ENCODE data around the gene TPRG1. TPM values are rescaled to one million over a fixed set of nuclear protein-coding genes. Genes with fewer than 3 reads are reported as not detected.

Gene TPRG1
- total RNA-seq, 1 donor from 2014 or later: 3.3 TPM

GRCh38 chr3:189167027-189167766, 4.6 kb upstream of the TPRG1 start:
- H3K36me3 Mint-ChIP-seq: no peaks in the 10 kb centered on the region
- DNase-seq (ENCODE audit: low spot score in 2 of 2, unreplicated experiment in 2 of 2): no peak
- H3K9me3 Mint-ChIP-seq: peaks cover 4% of the 10 kb centered on the region
- no peaks in the 10 kb centered on the region for H3K27me3 Mint-ChIP-seq (ENCODE audit: low read depth)
- no peak overlapping the region for H3K4me3 Mint-ChIP-seq
- TF ChIP-seq CTCF (IDR thresholded peaks at IDR 0.05; ENCODE audit: unreplicated experiment): no peak
- no peaks in the 10 kb centered on the region for H3K4me1 Mint-ChIP-seq
- H3K27ac Mint-ChIP-seq: no peak overlapping the region

- no peaks in the 10 kb centered on the region for H3K27me3 Mint-ChIP-seq (ENCODE audit: low read depth)
- peaks cover 4% of the 10 kb centered on the region for H3K9me3 Mint-ChIP-seq
- no peak overlapping the region for H3K27ac Mint-ChIP-seq
- H3K36me3 Mint-ChIP-seq: no peaks in the 10 kb centered on the region
- no peak overlapping the region for H3K4me3 Mint-ChIP-seq
- TF ChIP-seq CTCF (IDR thresholded peaks at IDR 0.05; ENCODE audit: unreplicated experiment): no peak
- DNase-seq (ENCODE audit: low spot score in 2 of 2, unreplicated experiment in 2 of 2): no peak
- H3K4me1 Mint-ChIP-seq: no peaks in the 10 kb centered on the region
These were observed 3.1 kb upstream of the TPRG1 start for GRCh38 chr3:189168711-189169110.

- Mint-ChIP-seq H3K36me3 (no peaks in the 10 kb centered on the region), H3K9me3 (peaks cover 4% of the 10 kb centered on the region), H3K27me3 (ENCODE audit: low read depth) (peaks cover 2% of the 10 kb centered on the region), H3K4me1 (no peaks in the 10 kb centered on the region), H3K4me3 (no peak overlapping the region), H3K27ac (no peak overlapping the region)
- TF ChIP-seq CTCF (IDR thresholded peaks at IDR 0.05; ENCODE audit: unreplicated experiment): no peak
- DNase-seq (ENCODE audit: low spot score in 2 of 2, unreplicated experiment in 2 of 2): no peak
These were observed 2.0 kb upstream of the TPRG1 start for GRCh38 chr3:189169728-189170127.

- no peak for DNase-seq (ENCODE audit: low spot score in 2 of 2, unreplicated experiment in 2 of 2)
- H3K36me3 Mint-ChIP-seq: no peaks in the 10 kb centered on the region
- H3K27ac Mint-ChIP-seq: no peak overlapping the region
- peaks cover 2% of the 10 kb centered on the region for H3K27me3 Mint-ChIP-seq (ENCODE audit: low read depth)
- H3K9me3 Mint-ChIP-seq: peaks cover 4% of the 10 kb centered on the region
- no peak for TF ChIP-seq CTCF (IDR thresholded peaks at IDR 0.05; ENCODE audit: unreplicated experiment)
- no peaks in the 10 kb centered on the region for H3K4me1 Mint-ChIP-seq
- no peak overlapping the region for H3K4me3 Mint-ChIP-seq
These were observed 1.2 kb upstream of the TPRG1 start for GRCh38 chr3:189170559-189170958.

GRCh38 chr3:189172668-189173419, 1.1 kb downstream of the TPRG1 start:
- no peak overlapping the region for H3K4me3 Mint-ChIP-seq
- H3K9me3 Mint-ChIP-seq: peaks cover 4% of the 10 kb centered on the region
- no peaks in the 10 kb centered on the region for H3K36me3 Mint-ChIP-seq
- no peak overlapping the region for H3K27ac Mint-ChIP-seq
- TF ChIP-seq CTCF (IDR thresholded peaks at IDR 0.05; ENCODE audit: unreplicated experiment): no peak
- H3K27me3 Mint-ChIP-seq (ENCODE audit: low read depth): peaks cover 2% of the 10 kb centered on the region
- no peak for DNase-seq (ENCODE audit: low spot score in 2 of 2, unreplicated experiment in 2 of 2)
- no peaks in the 10 kb centered on the region for H3K4me1 Mint-ChIP-seq
